ENCODE measurements around the gene CDK14.

Gene CDK14

DNA sequence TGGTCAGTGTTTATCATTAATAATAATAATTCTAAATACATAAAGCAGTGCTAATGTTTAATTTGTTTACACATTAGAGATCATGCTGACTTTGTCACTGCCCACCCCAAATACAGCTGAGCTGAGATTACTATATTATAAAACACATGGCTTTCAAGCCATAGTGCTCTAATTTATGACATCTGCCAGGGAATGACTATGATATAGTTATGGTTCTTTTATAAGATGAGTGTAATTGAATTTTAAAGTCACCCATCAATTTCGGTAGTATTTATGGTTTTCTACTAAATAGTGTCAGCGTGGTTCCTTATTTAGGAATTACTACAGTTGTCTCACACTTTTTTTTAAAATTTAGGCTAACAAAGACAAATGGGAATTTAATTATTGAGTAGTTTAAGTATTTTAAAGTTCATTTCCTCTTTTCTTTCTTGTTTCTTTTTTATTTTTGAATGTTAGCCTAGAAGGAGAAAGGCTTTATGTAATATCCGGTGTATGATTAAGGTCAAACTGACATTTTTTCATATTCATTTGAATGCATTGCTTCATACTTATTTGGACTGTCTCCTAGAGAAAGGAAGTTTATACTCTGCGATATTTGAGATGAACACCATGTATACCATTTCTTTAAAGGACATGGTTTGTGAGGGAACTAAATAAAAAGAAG lies 3.9 kb downstream of the CDK14 start:
- no peak overlapping the region for H2AFZ ChIP-seq
- no peaks in the 10 kb centered on the region for H3K4me1 ChIP-seq
- no peaks in the 10 kb centered on the region for H3K36me3 ChIP-seq (ENCODE audit: control insufficient read depth, insufficient read depth, low read length)
- no peak overlapping the region for H3K4me3 ChIP-seq (ENCODE audit: low read depth, low read length)
- TF ChIP-seq, protein P1, sequence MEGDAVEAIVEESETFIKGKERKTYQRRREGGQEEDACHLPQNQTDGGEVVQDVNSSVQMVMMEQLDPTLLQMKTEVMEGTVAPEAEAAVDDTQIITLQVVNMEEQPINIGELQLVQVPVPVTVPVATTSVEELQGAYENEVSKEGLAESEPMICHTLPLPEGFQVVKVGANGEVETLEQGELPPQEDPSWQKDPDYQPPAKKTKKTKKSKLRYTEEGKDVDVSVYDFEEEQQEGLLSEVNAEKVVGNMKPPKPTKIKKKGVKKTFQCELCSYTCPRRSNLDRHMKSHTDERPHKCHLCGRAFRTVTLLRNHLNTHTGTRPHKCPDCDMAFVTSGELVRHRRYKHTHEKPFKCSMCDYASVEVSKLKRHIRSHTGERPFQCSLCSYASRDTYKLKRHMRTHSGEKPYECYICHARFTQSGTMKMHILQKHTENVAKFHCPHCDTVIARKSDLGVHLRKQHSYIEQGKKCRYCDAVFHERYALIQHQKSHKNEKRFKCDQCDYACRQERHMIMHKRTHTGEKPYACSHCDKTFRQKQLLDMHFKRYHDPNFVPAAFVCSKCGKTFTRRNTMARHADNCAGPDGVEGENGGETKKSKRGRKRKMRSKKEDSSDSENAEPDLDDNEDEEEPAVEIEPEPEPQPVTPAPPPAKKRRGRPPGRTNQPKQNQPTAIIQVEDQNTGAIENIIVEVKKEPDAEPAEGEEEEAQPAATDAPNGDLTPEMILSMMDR (IDR thresholded peaks at IDR 0.05): no peak
- H3K9ac ChIP-seq: no peak overlapping the region
- H3K4me2 ChIP-seq (ENCODE audit: low read length): no peak overlapping the region
- no peaks in the 10 kb centered on the region for H3K9me3 ChIP-seq (ENCODE audit: control insufficient read depth, low read length)
- H3K27me3 ChIP-seq (ENCODE audit: control insufficient read depth, insufficient read depth, low read length): no peaks in the 10 kb centered on the region
- H3K27ac ChIP-seq: no peak overlapping the region
- no peaks in the 10 kb centered on the region for H3K79me2 ChIP-seq

DNA sequence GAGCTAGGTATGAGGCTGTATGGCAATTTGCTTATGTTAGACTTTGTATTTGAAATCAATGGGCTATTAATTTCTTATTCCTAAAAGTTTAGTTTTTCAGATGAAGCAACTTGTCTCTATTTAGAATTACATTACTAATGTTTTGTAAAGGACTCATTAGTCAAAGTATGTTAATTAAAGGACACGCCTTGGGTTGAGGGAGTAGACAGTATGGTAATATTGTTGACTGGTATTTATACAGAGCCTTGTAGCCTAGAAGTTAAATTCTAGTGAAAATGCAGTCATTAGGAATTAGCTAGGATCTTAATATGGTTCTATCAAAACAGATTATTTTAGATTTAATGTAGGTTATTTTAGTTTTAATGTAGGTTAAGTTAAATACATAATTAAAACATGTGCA lies 6.2 kb downstream of the CDK14 start:
- TF ChIP-seq, protein P1 (IDR thresholded peaks at IDR 0.05): no peak
- no peak overlapping the region for H3K27ac ChIP-seq
- no peak overlapping the region for H2AFZ ChIP-seq
- no peaks in the 10 kb centered on the region for H3K4me1 ChIP-seq
- no peaks in the 10 kb centered on the region for H3K27me3 ChIP-seq (ENCODE audit: control insufficient read depth, insufficient read depth, low read length)
- H3K79me2 ChIP-seq: no peaks in the 10 kb centered on the region
- no peaks in the 10 kb centered on the region for H3K36me3 ChIP-seq (ENCODE audit: control insufficient read depth, insufficient read depth, low read length)
- H3K9me3 ChIP-seq (ENCODE audit: control insufficient read depth, low read length): no peaks in the 10 kb centered on the region
- H3K4me3 ChIP-seq (ENCODE audit: low read depth, low read length): no peak overlapping the region
- no peak overlapping the region for H3K9ac ChIP-seq
- H3K4me2 ChIP-seq (ENCODE audit: low read length): no peak overlapping the region

DNA sequence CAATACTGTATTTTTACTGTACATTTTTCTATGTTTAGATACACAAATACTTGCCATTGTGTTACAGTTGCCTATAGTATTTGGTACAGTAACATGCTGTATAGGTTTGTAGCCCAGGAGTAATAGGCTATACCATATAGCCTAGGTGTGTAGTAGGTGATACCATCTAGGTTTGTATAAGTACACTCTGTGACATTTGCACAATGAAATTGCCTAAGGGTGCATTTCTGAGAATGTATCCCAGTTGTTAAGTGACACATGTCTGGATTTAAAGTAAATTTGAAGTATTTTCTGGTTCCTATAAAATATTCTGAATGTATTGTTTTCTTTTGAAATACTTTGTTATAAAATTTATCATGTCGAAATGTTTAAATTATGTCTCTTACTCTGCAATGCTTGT lies 7.2 kb downstream of the CDK14 start:
- H3K36me3 ChIP-seq (ENCODE audit: control insufficient read depth, insufficient read depth, low read length): no peaks in the 10 kb centered on the region
- H3K4me2 ChIP-seq (ENCODE audit: low read length): no peak overlapping the region
- TF ChIP-seq, protein P1 (IDR thresholded peaks at IDR 0.05): no peak
- no peaks in the 10 kb centered on the region for H3K4me1 ChIP-seq
- H2AFZ ChIP-seq: no peak overlapping the region
- no peak overlapping the region for H3K9ac ChIP-seq
- H3K79me2 ChIP-seq: no peaks in the 10 kb centered on the region
- no peaks in the 10 kb centered on the region for H3K9me3 ChIP-seq (ENCODE audit: control insufficient read depth, low read length)
- H3K27ac ChIP-seq: no peak overlapping the region
- no peaks in the 10 kb centered on the region for H3K27me3 ChIP-seq (ENCODE audit: control insufficient read depth, insufficient read depth, low read length)
- no peak overlapping the region for H3K4me3 ChIP-seq (ENCODE audit: low read depth, low read length)

DNA sequence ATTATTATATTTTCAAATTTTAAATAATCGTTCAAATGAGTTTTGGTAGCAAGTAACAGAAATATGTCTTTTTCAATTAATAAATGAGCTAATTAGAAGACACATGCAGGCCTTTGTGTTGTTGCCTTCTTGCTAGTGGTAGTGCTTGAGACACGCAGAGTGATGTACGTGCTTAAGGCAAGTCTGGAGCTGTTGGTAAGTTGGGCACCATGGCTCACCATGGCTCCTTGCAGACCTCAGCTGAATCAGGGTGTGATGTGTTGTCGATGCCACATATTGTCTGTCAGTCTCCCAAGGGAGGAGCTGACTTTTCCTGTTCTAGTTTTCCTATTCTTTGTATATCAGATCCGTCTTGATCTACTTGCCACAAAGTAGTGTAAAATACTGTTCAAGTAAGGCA lies 8.3 kb downstream of the CDK14 start:
- Histone ChIP-seq H3K36me3 (ENCODE audit: control insufficient read depth, insufficient read depth, low read length) (no peaks in the 10 kb centered on the region), H2AFZ (no peak overlapping the region)

More for the DNA sequence above, 8.3 kb downstream of the CDK14 start:
- TF ChIP-seq, protein P1 (IDR thresholded peaks at IDR 0.05): no peak
- Histone ChIP-seq H3K9ac (no peak overlapping the region), H3K4me2 (ENCODE audit: low read length) (no peak overlapping the region), H3K4me1 (no peaks in the 10 kb centered on the region), H3K9me3 (ENCODE audit: control insufficient read depth, low read length) (no peaks in the 10 kb centered on the region), H3K79me2 (no peaks in the 10 kb centered on the region), H3K27me3 (ENCODE audit: control insufficient read depth, insufficient read depth, low read length) (no peaks in the 10 kb centered on the region), H3K4me3 (ENCODE audit: low read depth, low read length) (no peak overlapping the region), H3K27ac (no peak overlapping the region)
